Spleen (tissue), 7 donors: ENCODE measurements around the gene AGPAT2.

Experiments
- CTCF ChIP-seq, 11 experiments: fragments of 200-600 bp in 7 of 11; fragments of 450-650 bp in 4 of 11; sonication (generic) in 4 of 11; IDR thresholded peaks in 8 of 11; conservative IDR thresholded peaks in 3 of 11; 1 replicate in 7 of 11; 2 replicates in 4 of 11; pipeline versions ENCODE4 v1.4.0 to v1.8.0; 2016 to 2021; ENCODE audit warnings: antibody characterized with exemption in 11 of 11, inconsistent platforms in 4 of 11, mild to moderate bottlenecking in 1 of 11
- POLR2A ChIP-seq, 3 donors: fragments of 450-650 bp; IDR thresholded peaks; one replicate each; pipeline ENCODE4 v1.5.1; 2017; ENCODE audit warnings: antibody characterized with exemption in 3 of 3, mild to moderate bottlenecking in 1 of 3
- POLR2AphosphoS5 ChIP-seq, 3 donors: sonication (generic); formaldehyde crosslinking; IDR thresholded peaks; one replicate each; pipeline ENCODE4 v1.5.1; 2017; ENCODE audit warnings: antibody characterized with exemption in 3 of 3
- donor health status: DM: no; HTN: no; CAD: no; lungs with moderate emphysema.
- donor health status: DM: no; HTN: no; CAD: no.
- donor health status: DM: no; HTN: no; CAD: no.

DNA sequence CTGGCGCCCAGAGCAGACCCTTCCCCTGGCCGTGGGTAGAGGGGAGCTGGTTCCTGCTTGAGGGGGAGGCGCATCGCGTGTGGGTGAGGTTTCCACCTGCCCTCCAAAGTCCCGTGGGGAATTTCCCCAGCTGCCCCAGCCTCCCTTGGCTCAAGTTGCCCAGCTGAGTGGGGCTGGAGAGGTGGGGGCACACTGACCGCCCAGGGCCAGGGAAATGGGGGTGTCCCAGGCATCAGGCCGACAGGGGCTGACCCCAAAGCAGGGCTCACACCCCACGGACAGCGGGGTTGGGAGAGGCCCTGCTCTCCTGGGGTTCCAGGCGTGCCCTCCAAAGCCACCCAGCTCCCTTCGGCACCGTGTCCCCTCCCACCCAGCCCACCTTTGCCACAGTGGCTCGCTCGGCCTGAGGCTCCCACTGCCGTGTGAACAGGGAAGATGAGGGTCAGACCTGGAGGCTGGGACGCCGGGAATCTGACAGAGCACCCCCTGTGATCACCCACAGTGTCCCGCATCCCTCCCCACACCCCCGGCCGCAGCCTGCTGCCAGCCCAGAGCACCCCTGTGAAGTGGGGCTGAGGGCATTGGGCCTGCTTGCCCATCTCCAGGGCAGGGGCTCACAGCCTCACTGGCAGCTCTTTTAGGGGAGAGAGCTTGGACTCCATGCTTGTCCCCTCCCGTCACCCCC lies 25.5 kb downstream of the AGPAT2 start:
- TF ChIP-seq CTCF (IDR thresholded peaks at IDR 0.05 in 8 of 11, conservative IDR thresholded peaks at IDR 0.05 in 3 of 11) (no peak), POLR2A (IDR thresholded peaks at IDR 0.05) (no peak), POLR2AphosphoS5 (IDR thresholded peaks at IDR 0.05) (no peak)
